GM19035 (cell line): ENCODE data around the gene CXorf58.
A peak's percentile ranks its signal among the peaks of the same experiment; 100 is the strongest.
"Not testable (repeated sequence)": the region's sequence is repeated elsewhere in the genome, so short reads cannot be mapped to it uniquely, and the experiment has no call there.

Source experiments
- ATAC-seq: cut with Tn5 transposase; IDR thresholded peaks from one replicate; pipeline ENCODE4 v1.9.1; 2021; ENCODE audit not compliant: unreplicated experiment

CXorf58 gene, protein sequence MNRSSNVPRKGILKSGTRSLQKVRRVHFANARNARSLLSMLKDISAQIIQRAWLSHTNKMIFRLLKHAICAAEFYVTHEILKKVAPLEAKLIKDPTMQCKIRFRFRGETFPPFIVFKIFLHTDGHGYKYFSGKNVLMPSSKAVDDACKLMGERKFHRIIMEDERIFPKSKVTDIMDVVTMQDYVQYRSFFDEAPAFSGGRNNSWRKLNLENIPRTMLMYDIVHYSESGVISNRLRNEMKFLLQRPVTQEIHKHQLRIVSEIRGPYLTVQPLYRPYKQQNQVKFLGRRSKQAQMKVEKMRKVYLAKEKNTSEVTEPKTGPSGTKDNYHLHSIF

DNA sequence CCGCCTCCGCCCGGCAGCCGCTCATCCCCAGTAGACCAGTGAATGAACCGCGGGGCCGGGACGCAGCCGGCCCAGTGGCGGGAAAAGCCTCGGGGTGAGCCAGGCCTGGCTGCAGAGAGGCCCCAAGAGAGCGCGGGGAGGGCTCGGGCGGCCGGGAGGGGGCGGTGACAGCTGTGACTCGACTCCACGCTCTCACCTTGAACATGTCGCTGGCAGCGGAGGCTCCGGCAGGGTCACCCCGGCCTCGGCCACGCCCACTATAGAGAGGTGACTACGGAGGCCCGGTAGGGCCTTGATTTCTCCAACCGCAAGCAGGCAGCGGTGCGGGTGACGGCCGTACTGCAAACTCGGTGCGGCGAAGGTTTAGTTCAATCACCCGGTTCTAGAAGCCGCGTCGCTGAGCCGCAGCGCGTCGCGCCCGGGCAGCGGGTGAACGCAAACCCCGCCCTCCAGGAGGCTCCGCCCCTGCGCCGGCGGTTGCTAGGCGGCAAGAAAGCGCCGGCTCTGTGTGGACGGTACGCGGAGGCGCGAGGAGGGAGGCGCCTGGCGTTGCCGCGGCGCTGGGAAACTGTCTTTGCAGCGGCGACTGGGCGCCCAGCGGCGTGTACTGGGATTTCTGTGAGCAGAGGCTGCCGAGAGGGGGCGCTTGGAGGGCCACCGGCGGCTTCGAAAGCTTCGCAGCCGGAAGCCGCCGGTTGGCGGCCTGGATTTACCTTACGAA lies at the start of gene CXorf58, which contains the start of gene APOO:
Gene CXorf58, plus strand, starts transcription at position 509 of the 721 bp plus-strand sequence. CDS start 2,297 bp downstream, outside the sequence.
Gene APOO, minus strand, starts transcription at position 441 of the 721 bp plus-strand sequence. Its CDS starts 236 bp downstream, at position 205.
- peak; percentile 92 for ATAC-seq

DNA sequence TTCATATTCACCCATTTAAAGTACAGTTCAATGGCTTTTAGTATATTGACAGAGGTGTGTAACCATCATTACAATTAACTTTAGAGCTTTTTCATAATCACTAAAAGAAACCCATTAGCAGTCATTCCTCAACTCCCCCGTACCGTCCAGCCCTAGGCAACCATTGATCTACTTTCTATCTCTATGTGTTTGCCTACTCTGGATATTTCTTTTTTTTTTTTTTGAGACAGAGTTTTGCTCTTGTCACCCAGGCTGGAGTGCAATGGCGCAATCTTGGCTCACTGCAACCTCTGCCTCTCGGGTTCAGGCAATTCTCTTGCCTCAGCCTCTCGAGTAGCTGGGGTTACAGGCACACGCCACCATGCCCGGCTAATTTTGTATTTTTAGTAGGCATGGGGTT lies 48.6 kb upstream of the CXorf58 start:
- ATAC-seq: not testable (repeated sequence)

DNA sequence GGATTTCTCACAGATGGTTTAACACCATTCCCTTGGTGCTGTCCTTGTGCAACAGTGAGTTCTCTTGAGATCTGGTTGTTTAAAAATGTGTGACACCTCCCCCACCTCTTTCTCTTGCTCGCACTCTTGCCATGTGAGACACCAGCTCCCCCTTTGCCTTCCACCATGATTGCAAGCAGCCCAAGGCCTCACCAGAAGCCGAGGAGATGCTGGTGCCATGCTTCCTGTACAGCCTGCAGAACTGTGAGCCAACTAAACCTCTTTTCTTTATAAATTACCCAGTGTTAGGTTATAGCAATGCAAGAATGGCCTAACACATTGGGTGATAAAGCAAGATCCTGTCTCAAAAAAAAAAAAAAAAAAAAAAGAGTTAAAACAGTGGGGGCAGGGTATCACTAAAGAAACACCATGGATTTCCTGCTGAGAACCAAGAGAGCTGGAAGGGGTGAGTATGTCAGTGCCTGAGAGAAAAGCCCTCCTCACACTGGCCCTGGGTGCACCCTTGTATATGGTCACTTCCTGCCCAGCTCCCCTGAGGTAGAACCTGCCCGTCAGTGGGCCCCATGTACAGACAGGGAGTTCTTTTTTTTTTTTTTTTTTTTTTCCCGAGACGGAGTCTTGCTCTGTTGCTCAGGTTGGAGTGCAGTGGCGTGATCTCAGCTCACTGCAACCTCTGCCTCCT lies 46.5 kb upstream of the CXorf58 start:
- peak; percentile 67 for ATAC-seq

DNA sequence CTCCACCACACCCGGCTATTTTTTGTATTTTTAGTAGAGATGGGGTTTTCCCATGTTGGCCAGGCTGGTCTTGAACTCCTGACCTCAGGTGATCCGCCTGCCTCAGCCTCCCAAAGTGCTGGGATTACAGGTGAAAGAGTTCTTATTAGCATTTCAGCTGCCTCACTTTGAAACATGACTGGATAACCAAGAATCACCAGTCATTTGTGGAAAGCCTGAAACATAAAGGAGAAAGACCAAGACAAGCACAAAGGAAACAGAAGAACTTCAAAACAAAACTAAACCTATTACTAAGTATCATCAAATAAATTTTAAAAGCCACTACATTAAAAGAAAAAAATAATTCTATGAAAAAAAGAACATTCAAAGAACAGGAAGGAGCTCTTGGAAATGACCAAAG lies 45.9 kb upstream of the CXorf58 start:
- peak; percentile 25 for ATAC-seq

DNA sequence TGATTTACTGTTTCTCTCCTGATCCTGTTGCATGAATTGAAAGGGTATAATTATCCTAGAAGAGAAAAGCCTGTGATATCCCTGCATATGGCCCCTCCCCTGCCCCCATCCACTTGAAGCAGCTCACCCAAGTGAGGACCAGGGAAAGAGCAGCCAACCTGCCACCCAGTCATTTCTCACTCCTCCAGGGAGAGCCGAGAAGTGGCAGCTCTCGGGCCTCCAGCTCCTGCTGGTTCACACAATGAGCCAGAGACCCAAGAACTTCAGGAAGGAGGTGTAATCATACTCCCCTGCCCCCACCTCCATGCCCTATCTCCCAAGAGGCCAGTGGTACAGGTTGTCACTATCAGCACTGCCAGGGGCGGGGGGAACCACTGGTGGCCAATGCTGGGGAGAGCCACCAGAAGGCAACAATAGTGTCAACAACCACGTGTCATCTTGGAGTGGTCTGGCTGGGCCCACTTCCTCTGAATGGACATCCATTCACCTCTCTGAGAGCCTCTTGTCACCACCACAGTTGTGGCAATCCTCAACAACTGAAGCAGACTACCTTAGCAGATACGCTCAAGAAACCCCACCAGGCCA lies 43.0 kb upstream of the CXorf58 start:
- no peak for ATAC-seq

DNA sequence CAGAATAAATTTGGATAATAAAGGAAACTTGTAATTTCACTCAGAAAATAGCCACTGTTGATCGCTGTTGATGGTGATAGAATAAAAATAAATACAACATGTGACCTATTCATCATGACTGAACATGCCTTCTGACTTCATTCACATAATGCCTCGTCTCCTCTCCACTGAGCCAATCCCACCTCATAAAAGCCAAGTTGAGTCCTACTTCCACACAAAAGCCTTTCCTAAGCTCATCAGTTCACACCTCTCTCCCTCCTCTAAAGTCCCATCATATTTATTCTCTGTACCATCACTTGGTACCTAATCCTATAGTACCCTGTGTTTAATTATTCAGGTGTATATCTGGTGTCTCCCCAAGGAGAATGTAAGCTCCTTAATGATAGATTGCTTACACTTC lies 37.8 kb upstream of the CXorf58 start:
- no peak for ATAC-seq

DNA sequence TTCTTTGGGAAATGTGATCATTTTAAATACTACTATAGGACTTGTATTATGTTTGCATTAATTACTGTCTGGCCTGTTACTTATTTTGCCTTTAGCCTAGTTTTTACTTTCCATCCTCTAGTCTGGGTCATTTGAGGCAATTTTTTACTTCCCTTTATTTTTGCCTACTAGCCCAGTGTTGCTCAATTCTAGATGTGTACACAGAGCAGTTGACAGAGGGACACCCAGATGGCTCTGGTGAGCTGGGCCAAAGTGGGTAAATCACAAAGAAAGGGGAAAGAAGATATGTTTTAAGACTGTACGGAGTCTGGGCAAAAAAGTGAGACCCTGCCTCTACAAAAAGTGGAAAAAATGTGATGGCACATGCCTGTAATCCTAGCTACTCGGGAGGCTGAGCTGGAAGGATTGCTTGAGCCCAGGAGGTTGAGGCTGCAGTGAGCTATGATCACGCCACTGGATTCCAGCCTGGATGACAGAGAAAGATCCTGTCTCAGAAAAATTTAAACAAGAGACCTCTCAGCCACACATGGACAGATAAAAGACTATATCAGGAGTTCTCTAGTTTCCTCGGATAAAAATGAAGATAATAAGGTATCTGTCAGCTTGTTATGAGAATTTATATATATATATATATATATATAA lies 35.8 kb upstream of the CXorf58 start:
- no peak for ATAC-seq

DNA sequence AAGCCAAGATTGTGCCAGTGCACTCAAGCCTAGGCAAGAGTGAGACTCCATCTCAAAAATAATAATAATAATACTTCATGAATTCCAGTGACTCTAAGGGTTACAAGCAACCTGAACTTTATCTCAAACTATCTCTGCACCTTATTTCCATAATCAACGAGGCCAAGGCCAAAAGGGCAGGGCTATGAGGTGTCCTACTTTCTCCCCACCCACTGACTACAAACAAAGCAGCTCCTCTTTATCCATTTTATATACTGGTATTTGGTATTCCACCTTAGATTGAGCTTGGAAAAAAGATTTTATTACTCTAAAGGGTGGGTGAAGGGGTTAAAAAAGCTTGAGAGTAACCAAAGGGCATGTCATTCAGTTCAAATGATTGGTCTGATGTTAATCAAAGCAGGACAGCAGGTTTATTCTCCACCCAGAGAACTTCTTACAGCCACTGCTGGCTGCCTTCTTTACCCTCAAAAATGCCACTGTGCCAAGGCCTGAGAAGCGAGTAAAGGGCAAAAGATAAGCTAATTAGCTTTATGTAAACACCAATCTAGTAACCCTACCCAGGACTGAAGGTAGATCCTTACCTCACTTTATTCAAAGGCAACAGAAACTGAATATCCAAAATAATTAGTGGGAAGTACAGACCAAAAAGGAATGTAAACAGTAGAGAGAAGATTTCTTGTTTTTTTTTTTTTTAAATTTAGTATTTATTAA lies 28.3 kb upstream of the CXorf58 start:
- ATAC-seq: no peak

DNA sequence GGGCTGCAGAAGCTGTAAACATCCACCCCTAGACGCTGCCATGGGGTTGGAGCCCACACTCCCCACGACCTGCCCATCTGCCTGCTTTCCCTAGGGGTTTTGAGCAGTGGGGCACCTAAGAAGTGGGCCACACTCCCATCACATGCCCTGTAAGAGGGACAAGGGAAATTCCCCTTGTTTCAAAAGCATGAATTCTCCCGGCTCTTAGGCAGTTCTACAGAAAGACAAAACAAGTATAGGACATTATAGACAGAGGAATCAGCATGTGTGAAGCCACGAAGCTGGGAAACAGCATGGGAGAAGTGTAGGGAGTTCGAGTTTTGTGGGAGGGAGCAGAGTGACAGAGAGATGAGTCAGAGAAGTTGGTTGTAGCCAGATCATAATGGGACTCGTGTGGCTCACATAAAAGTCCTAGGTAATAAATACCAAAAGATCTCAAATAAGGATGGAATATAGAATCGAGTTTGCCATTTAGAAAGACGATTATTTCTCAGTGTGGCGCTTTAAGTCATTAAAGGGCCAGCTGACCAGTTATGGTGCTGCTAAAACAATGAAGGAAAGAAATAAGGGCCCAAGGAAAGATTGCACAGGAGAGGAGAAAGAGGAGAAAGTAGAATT lies 24.0 kb upstream of the CXorf58 start:
- no peak for ATAC-seq

DNA sequence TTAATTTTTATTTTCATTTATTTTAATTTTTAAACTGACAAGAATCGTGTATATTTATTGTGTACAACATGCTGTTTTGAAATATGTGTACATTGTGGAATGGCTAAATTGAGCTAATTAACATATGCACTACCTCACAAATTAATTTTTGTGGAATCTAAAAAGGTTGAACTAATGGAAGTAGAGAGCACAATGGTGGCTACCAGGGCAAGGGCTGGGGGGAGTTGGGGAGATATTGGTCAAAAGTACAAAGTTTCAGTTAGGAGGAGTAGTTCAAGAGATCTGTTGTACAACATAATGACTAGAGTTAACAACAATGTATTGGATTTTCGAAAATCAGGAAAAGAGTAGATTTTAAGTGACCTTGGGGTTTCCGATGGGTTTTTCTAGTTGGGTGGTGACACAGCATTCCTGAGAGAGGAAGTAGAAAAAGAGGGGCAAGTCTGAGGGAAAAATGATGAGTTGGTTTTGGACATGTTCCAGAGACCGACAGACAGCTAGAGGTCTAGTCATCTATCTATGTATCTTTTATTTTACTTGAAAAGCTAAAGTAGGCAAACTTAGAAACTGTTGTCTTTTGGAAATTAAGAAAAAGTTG lies 23.3 kb upstream of the CXorf58 start:
- no peak for ATAC-seq

DNA sequence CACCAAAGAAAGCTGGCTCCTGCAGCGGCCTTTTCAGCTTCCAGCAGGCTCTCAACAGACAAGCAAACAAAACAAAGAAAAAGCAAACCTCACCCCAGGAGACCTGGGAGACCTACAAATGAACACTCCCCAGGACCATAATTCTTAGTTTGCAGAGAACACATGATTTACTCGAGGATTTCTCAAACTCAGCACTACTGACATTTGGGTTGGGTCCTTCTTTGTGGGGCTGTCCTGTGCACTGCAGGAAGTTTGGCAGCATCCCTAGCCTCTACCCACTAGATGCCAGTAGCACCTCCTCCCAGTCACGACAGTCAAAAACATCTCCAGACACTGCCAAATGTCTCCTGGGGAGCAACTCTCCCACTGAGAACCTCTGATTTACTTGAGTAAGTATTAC lies 22.0 kb upstream of the CXorf58 start:
- no peak for ATAC-seq

DNA sequence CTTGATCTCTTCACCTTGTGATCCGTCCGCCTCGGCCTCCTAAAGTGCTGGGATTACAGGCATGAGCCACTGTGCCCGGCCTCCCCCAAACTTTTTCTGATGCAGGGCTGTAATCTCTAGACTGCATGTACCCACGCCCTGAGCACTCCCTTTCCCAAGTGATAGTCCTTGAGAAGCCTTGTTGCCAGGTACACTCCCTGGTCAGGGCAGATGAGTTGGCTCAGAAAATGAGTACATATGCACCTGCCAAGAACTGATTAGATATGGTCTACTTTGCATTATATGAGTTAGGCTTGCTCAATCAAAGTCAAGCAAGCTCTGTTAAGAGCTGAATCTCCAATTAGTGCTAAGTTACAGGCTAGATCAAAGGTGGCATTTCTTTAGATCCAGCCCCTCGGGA lies 20.4 kb upstream of the CXorf58 start:
- ATAC-seq: no peak

DNA sequence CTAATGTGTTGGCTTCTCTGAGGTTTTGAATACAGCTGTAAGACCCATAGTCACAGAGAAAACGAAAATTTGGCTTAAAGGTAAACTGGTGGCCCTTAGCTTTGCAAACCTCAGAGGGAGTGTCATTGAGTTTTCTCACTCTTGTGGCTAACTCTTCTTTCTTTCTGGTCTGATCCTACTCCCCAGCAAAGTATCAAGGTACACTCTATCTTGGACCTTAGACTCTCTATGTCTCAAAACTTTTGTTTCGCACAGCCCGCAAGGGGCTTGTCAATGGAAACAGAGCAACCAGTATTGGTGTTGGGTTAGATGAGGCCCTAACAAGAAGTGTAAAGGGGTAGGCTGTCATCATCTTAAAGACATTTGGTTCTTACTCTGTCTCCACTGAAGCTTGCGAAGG lies 19.9 kb upstream of the CXorf58 start:
- ATAC-seq: no peak

DNA sequence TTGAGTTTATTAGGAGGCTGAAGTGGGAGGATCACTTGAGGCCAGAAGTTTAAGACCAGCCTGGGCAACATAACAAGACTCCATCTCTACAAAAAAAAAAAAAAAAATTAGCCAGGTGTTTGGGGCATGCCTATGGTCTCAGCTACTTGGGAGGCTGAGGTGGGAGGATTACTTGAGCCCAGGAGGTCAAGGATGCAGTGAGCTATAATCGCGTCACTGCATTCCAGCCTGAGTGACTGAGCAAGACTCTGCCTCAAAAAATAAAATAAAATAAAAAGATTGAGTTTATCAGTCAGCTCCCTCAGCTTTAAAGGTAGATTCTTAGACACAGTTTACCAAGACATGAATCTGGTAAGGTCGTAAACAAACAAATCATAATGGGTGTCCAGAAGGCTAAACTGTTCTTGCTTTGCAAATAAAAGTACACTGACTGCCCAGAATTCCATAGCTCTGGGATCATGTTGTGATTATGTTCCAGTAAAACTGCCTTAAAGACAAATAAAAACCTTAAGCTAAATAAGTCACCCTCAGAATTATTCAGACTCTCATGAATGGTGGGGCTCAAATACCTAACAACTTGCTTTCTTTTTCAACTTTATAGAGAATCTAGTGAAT lies 18.8 kb upstream of the CXorf58 start:
- ATAC-seq: no peak

DNA sequence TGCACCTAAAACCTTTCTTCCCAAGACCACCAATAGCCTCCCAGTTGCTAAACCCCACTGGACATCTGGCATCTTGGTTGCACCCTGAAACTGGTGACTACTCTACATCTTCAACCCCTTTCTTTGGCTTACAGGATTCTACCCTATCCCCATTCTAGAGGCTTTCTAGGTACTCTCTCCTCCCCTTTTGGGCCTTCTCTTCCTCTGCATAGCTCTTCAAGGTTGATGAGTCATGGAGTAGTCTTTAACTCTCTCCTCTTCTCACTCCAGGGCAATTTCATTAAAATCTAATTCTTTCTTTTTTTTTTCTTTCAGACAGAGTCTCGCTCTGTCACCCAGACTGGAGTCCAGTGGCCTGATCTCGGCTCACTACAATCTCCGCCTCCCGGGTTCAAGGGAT lies 16.9 kb upstream of the CXorf58 start:
- ATAC-seq: no peak

DNA sequence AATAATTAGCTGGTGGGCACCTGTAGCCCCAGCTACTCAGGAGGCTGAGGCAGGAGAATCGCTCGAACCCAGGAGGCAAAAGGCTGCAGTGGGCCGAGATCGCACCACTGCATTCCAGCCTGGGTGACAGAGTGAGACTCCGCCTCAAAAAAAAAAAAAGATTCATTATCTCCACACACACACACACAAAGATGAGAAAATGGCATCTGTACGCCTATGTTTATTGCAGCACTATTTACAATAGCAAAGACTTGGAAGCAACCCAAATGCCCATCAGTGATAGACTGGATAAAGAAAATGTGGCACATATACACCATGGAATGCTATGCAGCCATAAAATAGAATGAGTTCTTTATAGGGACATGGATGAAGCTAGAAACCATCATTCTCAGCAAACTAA lies 12.8 kb upstream of the CXorf58 start:
- not testable (repeated sequence) for ATAC-seq

DNA sequence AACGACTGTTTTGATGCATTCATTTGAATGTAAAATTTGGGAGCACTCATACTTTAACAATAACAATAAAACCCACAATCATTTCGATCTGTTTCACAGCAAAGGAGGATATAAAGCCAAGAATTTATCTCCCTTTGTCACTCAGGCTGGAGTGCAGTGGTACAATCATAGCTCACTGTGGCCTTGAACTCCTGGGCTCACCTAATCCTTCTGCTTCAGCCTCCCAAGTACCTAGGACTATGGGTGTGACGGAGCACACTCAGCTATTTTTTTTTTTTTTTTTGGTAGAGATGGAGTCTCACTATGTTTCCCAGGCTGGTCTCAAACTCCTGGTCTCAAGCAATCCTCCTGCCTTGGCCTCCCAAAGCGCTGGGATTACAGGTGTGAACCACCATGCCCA lies 11.3 kb upstream of the CXorf58 start:
- ATAC-seq: not testable (repeated sequence)

DNA sequence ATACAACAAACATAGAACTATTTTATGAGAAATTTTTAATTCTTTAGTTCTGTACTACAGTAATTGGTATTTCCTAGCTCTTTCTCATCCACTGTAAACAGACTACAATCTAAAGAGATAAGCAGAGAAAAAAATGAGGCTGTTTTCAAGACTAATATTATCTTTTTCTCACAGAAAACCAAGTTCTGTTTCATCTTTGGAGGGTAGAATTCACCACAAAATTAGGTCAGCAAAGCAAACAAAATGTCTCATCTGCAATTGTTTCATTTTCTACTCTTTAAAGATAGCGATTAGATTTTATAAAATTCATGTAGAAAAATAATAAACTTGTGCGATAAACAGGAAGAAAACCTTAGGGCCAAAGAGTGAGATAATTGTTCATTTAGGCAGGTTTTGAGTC lies 10.8 kb upstream of the CXorf58 start:
- no peak for ATAC-seq

DNA sequence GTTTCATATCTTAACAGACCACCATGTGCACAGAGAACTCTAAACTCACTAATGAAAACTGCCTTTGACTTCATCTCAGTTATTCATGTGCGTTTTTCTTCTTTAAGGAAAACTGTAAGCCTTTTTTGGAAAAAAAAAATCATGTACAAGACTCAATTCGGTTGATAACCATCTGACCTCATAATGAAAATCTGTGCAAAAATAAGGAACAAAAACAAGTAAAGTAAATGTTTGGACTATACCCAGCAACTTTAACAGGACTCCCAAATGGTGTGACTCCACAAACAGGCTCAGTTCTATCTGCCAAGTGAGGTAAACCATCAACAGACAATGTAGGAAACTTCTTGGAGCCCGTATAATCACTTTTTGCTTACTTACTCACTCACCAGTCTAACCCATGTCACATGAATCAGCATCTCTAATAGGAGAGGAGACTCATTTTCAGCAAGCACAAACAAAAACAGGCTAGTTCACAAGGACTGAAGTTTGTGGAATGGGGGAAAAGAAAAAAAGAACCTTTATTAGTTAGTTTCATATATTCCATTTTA lies 9.3 kb upstream of the CXorf58 start:
- ATAC-seq: no peak
